ENCODE measurements around the gene SMYD3.

SMYD3 gene

DNA sequence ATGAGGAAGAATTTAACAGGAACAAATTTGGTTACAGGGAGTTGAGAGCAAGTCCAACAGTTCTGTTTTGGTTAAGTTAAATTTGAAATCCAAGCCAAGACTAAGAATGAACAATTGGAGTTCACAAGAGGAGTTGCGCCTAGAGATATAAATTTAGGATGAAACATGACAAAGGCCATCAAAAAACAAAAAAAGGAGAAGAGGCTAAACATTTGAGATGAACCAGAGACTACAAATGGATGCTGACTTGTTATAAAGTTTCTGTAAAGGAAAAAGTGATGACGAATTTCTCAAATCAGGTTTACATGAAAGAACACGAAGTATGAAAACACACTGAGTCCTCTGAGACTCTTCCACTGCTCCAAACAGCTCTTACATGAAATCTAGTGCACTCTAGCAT, 575.6 kb downstream of the SMYD3 start:
- Histone ChIP-seq H2AFZ (ENCODE audit: low read depth, low read length, severe bottlenecking) (no peak overlapping the region), H3K9ac (ENCODE audit: low read length) (no peak overlapping the region), H3K36me3 (ENCODE audit: low read length) (no peaks in the 10 kb centered on the region), H3K9me2 (replicated peaks; ENCODE audit: insufficient read depth, low read length) (no peaks in the 10 kb centered on the region), H4K20me1 (ENCODE audit: low read depth, low read length) (no peaks in the 10 kb centered on the region), H3K79me2 (ENCODE audit: insufficient read depth, low read length) (no peaks in the 10 kb centered on the region), H3K9me3 (ENCODE audit: insufficient read depth, low read length) (no peaks in the 10 kb centered on the region), H3F3A (ENCODE audit: insufficient read depth) (no peaks in the 10 kb centered on the region), H3K4me2 (ENCODE audit: low read depth, low read length, poor library complexity, severe bottlenecking) (no peak overlapping the region), H3K27me3 (ENCODE audit: low read length) (no peaks in the 10 kb centered on the region), H3K4me3 (ENCODE audit: insufficient read depth, low read length, poor library complexity, severe bottlenecking) (no peak overlapping the region), H3K27ac (ENCODE audit: low read depth, low read length) (no peak overlapping the region)
- TF ChIP-seq, protein P1, sequence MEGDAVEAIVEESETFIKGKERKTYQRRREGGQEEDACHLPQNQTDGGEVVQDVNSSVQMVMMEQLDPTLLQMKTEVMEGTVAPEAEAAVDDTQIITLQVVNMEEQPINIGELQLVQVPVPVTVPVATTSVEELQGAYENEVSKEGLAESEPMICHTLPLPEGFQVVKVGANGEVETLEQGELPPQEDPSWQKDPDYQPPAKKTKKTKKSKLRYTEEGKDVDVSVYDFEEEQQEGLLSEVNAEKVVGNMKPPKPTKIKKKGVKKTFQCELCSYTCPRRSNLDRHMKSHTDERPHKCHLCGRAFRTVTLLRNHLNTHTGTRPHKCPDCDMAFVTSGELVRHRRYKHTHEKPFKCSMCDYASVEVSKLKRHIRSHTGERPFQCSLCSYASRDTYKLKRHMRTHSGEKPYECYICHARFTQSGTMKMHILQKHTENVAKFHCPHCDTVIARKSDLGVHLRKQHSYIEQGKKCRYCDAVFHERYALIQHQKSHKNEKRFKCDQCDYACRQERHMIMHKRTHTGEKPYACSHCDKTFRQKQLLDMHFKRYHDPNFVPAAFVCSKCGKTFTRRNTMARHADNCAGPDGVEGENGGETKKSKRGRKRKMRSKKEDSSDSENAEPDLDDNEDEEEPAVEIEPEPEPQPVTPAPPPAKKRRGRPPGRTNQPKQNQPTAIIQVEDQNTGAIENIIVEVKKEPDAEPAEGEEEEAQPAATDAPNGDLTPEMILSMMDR (IDR thresholded peaks at IDR 0.05; ENCODE audit: insufficient read depth, low read length, poor library complexity, severe bottlenecking) = no peak
- TF ChIP-seq EZH2phosphoT487 (conservative IDR thresholded peaks at IDR 0.05; ENCODE audit: low read length) = no peak

GRCh38 chr1:245929224-245929623, 577.9 kb downstream of the SMYD3 start:
- Histone ChIP-seq H3K79me2 (ENCODE audit: insufficient read depth, low read length) (no peaks in the 10 kb centered on the region), H3K4me2 (ENCODE audit: low read depth, low read length, poor library complexity, severe bottlenecking) (no peak overlapping the region), H3K9ac (ENCODE audit: low read length) (no peak overlapping the region), H2AFZ (ENCODE audit: low read depth, low read length, severe bottlenecking) (no peak overlapping the region), H3K4me3 (ENCODE audit: insufficient read depth, low read length, poor library complexity, severe bottlenecking) (no peak overlapping the region), H3K27ac (ENCODE audit: low read depth, low read length) (no peak overlapping the region), H3K9me2 (replicated peaks; ENCODE audit: insufficient read depth, low read length) (no peaks in the 10 kb centered on the region), H4K20me1 (ENCODE audit: low read depth, low read length) (no peaks in the 10 kb centered on the region), H3K36me3 (ENCODE audit: low read length) (no peaks in the 10 kb centered on the region), H3K9me3 (ENCODE audit: insufficient read depth, low read length) (no peaks in the 10 kb centered on the region), H3K27me3 (ENCODE audit: low read length) (no peaks in the 10 kb centered on the region), H3F3A (ENCODE audit: insufficient read depth) (no peaks in the 10 kb centered on the region)
- TF ChIP-seq EZH2phosphoT487 (conservative IDR thresholded peaks at IDR 0.05; ENCODE audit: low read length) = no peak
- TF ChIP-seq, protein P1 (IDR thresholded peaks at IDR 0.05; ENCODE audit: insufficient read depth, low read length, poor library complexity, severe bottlenecking) = no peak

DNA sequence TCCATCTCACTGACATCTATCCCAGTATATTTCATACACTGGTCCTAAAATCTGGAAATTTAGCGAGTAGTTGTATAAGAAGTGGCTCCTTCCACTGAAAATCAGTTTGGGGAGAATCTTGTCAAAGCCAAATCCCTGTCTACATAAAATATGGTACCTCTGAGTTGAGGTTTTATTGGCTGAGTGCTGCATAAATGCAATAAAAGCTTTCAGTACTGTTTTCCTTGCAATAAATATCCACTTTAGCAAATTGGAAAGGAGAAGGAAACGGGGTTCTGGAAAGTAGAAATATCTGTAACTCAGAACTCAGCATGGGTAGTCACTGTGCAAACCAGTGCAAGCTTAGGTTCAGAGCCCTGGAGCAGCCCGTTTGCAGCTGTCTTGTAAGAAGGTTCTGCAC, 580.2 kb downstream of the SMYD3 start:
- Histone ChIP-seq H3F3A (ENCODE audit: insufficient read depth) (no peaks in the 10 kb centered on the region), H3K79me2 (ENCODE audit: insufficient read depth, low read length) (no peaks in the 10 kb centered on the region), H3K27ac (ENCODE audit: low read depth, low read length) (no peak overlapping the region), H2AFZ (ENCODE audit: low read depth, low read length, severe bottlenecking) (no peak overlapping the region), H4K20me1 (ENCODE audit: low read depth, low read length) (no peaks in the 10 kb centered on the region), H3K9me2 (replicated peaks; ENCODE audit: insufficient read depth, low read length) (no peaks in the 10 kb centered on the region), H3K4me2 (ENCODE audit: low read depth, low read length, poor library complexity, severe bottlenecking) (no peak overlapping the region), H3K36me3 (ENCODE audit: low read length) (no peaks in the 10 kb centered on the region), H3K9ac (ENCODE audit: low read length) (no peak overlapping the region), H3K9me3 (ENCODE audit: insufficient read depth, low read length) (no peaks in the 10 kb centered on the region), H3K4me3 (ENCODE audit: insufficient read depth, low read length, poor library complexity, severe bottlenecking) (no peak overlapping the region), H3K27me3 (ENCODE audit: low read length) (no peaks in the 10 kb centered on the region)
- TF ChIP-seq, protein P1 (IDR thresholded peaks at IDR 0.05; ENCODE audit: insufficient read depth, low read length, poor library complexity, severe bottlenecking) = no peak
- no peak for TF ChIP-seq EZH2phosphoT487 (conservative IDR thresholded peaks at IDR 0.05; ENCODE audit: low read length)
